Measurements from ENCODE around the gene PSPN.

DNA sequence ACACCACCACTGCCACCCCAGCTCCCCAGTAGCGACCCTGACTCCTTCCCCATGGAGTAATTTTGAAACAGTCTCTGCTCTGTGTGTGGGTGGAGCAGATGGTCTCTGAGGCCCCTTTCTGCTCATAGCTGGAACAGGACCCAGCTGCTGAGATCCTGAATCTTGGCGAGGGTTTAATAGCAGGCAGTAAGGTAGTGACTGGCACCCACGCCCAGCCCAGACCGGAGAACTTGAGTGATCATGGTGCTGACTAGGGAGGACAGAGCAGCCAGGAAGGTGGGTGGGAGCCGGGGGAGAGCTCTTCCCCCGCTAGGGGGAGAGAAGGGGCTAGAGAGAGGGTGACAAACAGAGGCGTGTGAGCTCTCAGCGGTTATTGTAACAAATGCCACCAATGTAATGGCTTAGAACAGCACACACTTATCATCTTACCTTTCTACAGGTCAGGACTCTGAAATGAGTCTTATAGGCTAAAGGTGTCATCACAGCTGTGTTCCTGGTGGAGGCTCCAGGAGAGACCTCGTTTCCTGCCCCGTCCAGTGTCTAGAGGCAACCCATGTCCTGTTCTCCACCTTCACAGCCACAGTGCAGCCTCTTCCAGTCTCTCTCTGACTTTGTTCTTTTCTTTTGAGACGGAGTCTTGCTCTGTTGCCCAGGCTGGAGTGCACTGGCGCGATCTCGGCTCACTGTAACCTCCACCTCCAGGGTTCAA is 35.1 kb downstream of the PSPN start:
- TF ChIP-seq, protein P1, sequence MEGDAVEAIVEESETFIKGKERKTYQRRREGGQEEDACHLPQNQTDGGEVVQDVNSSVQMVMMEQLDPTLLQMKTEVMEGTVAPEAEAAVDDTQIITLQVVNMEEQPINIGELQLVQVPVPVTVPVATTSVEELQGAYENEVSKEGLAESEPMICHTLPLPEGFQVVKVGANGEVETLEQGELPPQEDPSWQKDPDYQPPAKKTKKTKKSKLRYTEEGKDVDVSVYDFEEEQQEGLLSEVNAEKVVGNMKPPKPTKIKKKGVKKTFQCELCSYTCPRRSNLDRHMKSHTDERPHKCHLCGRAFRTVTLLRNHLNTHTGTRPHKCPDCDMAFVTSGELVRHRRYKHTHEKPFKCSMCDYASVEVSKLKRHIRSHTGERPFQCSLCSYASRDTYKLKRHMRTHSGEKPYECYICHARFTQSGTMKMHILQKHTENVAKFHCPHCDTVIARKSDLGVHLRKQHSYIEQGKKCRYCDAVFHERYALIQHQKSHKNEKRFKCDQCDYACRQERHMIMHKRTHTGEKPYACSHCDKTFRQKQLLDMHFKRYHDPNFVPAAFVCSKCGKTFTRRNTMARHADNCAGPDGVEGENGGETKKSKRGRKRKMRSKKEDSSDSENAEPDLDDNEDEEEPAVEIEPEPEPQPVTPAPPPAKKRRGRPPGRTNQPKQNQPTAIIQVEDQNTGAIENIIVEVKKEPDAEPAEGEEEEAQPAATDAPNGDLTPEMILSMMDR (IDR thresholded peaks at IDR 0.05), result no peak
- no peak for TF ChIP-seq ZFX (IDR thresholded peaks at IDR 0.05; ENCODE audit: borderline replicate concordance)

Measured in 22Rv1 (cell line).